Fibroblast of lung (primary cell): ENCODE results near the gene CCNE1. TPM values are rescaled to one million over a fixed set of nuclear protein-coding genes. Genes with fewer than 3 reads are reported as not detected.

Experiments
- DNase-seq, 2 donors: peaks; one replicate each; pipeline versions ENCODE4 v3.0.0 to v3.0.0-alpha.2; 2010; ENCODE audit warnings: low read depth in 2 of 2
- H2AFZ ChIP-seq: 2 replicates; pipeline ENCODE4 v1.5.1; 2012; ENCODE audit warnings: low read length, control low read depth, inconsistent platforms
- H3K27ac ChIP-seq: 2 replicates; pipeline ENCODE4 v1.5.1; 2011; ENCODE audit warnings: low read length, control low read depth; ENCODE audit not compliant: insufficient read depth
- H3K27me3 ChIP-seq: 2 replicates; pipeline ENCODE4 v1.5.1; 2011; ENCODE audit warnings: mild to moderate bottlenecking, low read length; ENCODE audit not compliant: control insufficient read depth, insufficient read depth
- H3K36me3 ChIP-seq: 2 replicates; pipeline ENCODE4 v1.5.1; 2011; ENCODE audit warnings: low read length; ENCODE audit not compliant: control insufficient read depth, insufficient read depth
- H3K4me1 ChIP-seq: 2 replicates; pipeline ENCODE4 v1.5.1; 2011; ENCODE audit warnings: low read length; ENCODE audit not compliant: control insufficient read depth, insufficient read depth; ENCODE audit errors: extremely low read depth
- H3K4me2 ChIP-seq: 2 replicates; pipeline ENCODE4 v1.5.1; 2011; ENCODE audit warnings: low read length, control low read depth; ENCODE audit not compliant: insufficient read depth; ENCODE audit errors: extremely low read depth
- H3K4me3 ChIP-seq, 4 experiments: fragments of 200-600 bp in 1 of 4; sonication (generic) in 1 of 4; replicated peaks in 1 of 4; 2 replicates each; pipeline ENCODE4 v1.5.1; 2011 to 2016; ENCODE audit warnings: low read length in 4 of 4, low read depth in 3 of 4, mild to moderate bottlenecking in 3 of 4, control low read depth in 2 of 4, inconsistent platforms in 1 of 4, mixed read lengths in 1 of 4; ENCODE audit not compliant: insufficient read depth in 1 of 4; ENCODE audit errors: control extremely low read depth in 1 of 4
- H3K79me2 ChIP-seq: 2 replicates; pipeline ENCODE4 v1.5.1; 2012; ENCODE audit warnings: mild to moderate bottlenecking, low read length, inconsistent platforms; ENCODE audit not compliant: control insufficient read depth, insufficient read depth
- H3K9ac ChIP-seq: 2 replicates; pipeline ENCODE4 v1.5.1; 2011; ENCODE audit warnings: mild to moderate bottlenecking, low read length, control low read depth; ENCODE audit not compliant: insufficient read depth
- H3K9me3 ChIP-seq: 2 replicates; pipeline ENCODE4 v1.5.1; 2012; ENCODE audit warnings: low read depth, low read length; ENCODE audit not compliant: control insufficient read depth, insufficient read depth
- H4K20me1 ChIP-seq: 2 replicates; pipeline ENCODE4 v1.5.1; 2011; ENCODE audit warnings: low read length; ENCODE audit not compliant: control insufficient read depth, insufficient read depth; ENCODE audit errors: extremely low read depth
- EZH2 ChIP-seq: IDR thresholded peaks from 2 replicates; pipeline ENCODE4 v1.5.1; 2012; ENCODE audit warnings: low read length, control low read depth, mild to moderate bottlenecking; ENCODE audit errors: missing control alignments
- polyA plus RNA-seq, 2 donors: library from polyadenylated mRNA; depleted of rRNA in 1 of 2; stranded (reverse) in 1 of 2; unstranded in 1 of 2; fragments of >200 nt; gene quantifications; 2 replicates each; pipeline ENCODE4 v1.2.1, GENCODE V29; 2011 to 2012; ENCODE audit warnings: missing spikeins in 1 of 2
- total RNA-seq: library from RNA; depleted of rRNA; stranded (reverse); fragments of >200 nt; gene quantifications from 2 replicates; pipeline ENCODE4 v1.2.1, GENCODE V29; 2014
- TF ChIP-seq, protein P1 (sequence below), 2 donors: IDR thresholded peaks in 1 of 2; conservative IDR thresholded peaks in 1 of 2; 1 replicate in 1 of 2; 2 replicates in 1 of 2; pipeline ENCODE4 v1.5.1; 2011 to 2012; ENCODE audit warnings: low read length in 2 of 2, control low read depth in 1 of 2, inconsistent platforms in 1 of 2, low read depth in 1 of 2, mild to moderate bottlenecking in 1 of 2

CCNE1 gene
- total and polyA plus RNA-seq, 2 donors (not counting 1 experiment from before 2014, with no cell fraction given) = 4.8 to 5.3 TPM

DNA sequence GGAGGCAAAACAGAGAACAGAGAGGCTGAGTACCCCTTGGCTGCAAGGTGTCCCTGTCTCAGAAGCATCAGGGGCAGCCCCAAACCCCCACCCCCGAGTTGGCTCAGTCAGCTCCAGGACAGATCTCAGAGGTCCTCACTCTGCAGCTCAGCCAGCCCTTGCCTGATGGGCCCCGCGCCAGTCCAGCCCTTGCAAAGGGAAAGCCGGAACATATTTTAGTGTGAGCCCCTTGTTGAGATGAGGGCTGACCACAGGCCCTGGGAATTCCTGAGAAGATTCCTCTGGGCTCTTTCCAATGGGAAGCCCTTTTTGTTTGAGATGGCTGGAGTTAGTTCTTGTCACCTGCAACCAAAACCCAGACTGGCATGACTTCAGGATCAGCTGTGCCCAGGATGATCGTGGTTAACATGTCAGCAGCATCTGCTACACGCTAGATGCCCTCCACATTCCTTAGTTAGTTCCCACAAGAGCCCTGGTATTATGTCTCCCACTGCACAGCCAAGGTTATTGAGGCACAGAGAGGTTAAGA is 33.9 kb upstream of the CCNE1 start:
- H3K27ac ChIP-seq = no peak overlapping the region
- H3K4me1 ChIP-seq = no peaks in the 10 kb centered on the region
- no peak overlapping the region for H3K4me3 ChIP-seq
- DNase-seq = no peak
- no peaks in the 10 kb centered on the region for H3K79me2 ChIP-seq
- no peaks in the 10 kb centered on the region for H3K9me3 ChIP-seq
- H3K27me3 ChIP-seq = no peaks in the 10 kb centered on the region
- no peaks in the 10 kb centered on the region for H4K20me1 ChIP-seq
- no peak overlapping the region for H3K9ac ChIP-seq
- TF ChIP-seq, protein P1, sequence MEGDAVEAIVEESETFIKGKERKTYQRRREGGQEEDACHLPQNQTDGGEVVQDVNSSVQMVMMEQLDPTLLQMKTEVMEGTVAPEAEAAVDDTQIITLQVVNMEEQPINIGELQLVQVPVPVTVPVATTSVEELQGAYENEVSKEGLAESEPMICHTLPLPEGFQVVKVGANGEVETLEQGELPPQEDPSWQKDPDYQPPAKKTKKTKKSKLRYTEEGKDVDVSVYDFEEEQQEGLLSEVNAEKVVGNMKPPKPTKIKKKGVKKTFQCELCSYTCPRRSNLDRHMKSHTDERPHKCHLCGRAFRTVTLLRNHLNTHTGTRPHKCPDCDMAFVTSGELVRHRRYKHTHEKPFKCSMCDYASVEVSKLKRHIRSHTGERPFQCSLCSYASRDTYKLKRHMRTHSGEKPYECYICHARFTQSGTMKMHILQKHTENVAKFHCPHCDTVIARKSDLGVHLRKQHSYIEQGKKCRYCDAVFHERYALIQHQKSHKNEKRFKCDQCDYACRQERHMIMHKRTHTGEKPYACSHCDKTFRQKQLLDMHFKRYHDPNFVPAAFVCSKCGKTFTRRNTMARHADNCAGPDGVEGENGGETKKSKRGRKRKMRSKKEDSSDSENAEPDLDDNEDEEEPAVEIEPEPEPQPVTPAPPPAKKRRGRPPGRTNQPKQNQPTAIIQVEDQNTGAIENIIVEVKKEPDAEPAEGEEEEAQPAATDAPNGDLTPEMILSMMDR (conservative IDR thresholded peaks at IDR 0.05 in 1 of 2, IDR thresholded peaks at IDR 0.05 in 1 of 2; ENCODE audit: low read depth in 1 of 2, low read length in 2 of 2) = no peak
- TF ChIP-seq EZH2 = no peak
- H3K36me3 ChIP-seq = no peaks in the 10 kb centered on the region
- H3K4me2 ChIP-seq = no peak overlapping the region
- H2AFZ ChIP-seq = no peak overlapping the region

DNA sequence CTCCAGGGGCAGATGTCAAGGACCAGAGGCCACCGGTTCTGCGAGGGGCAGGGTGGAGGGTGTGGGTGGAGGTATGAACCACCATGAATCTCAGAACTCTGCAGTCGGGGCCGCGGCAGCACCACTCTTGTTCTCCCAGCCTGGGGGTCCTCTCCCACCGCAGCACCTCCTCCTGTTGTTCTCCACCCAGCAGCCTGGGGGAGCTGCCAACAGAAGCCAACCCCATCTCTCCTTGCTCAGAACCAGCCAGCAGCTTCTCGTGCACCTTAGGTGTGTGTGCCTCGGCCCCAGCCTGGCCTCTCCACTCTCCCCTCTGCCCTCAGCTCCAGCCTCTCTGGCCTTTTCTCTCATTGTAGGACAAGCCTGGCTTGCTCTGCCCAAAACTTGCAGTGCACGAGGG is 31.9 kb upstream of the CCNE1 start:
- Histone ChIP-seq H3K79me2 (no peaks in the 10 kb centered on the region), H4K20me1 (no peaks in the 10 kb centered on the region), H3K27me3 (no peaks in the 10 kb centered on the region), H3K4me2 (no peak overlapping the region), H3K9ac (no peak overlapping the region), H3K4me3 (no peak overlapping the region), H3K9me3 (no peaks in the 10 kb centered on the region), H3K27ac (no peak overlapping the region), H3K36me3 (no peaks in the 10 kb centered on the region), H2AFZ (no peak overlapping the region), H3K4me1 (no peaks in the 10 kb centered on the region)
- TF ChIP-seq, protein P1 (conservative IDR thresholded peaks at IDR 0.05 in 1 of 2, IDR thresholded peaks at IDR 0.05 in 1 of 2; ENCODE audit: low read depth in 1 of 2, low read length in 2 of 2) = no peak
- TF ChIP-seq EZH2 = no peak
- no peak for DNase-seq

DNA sequence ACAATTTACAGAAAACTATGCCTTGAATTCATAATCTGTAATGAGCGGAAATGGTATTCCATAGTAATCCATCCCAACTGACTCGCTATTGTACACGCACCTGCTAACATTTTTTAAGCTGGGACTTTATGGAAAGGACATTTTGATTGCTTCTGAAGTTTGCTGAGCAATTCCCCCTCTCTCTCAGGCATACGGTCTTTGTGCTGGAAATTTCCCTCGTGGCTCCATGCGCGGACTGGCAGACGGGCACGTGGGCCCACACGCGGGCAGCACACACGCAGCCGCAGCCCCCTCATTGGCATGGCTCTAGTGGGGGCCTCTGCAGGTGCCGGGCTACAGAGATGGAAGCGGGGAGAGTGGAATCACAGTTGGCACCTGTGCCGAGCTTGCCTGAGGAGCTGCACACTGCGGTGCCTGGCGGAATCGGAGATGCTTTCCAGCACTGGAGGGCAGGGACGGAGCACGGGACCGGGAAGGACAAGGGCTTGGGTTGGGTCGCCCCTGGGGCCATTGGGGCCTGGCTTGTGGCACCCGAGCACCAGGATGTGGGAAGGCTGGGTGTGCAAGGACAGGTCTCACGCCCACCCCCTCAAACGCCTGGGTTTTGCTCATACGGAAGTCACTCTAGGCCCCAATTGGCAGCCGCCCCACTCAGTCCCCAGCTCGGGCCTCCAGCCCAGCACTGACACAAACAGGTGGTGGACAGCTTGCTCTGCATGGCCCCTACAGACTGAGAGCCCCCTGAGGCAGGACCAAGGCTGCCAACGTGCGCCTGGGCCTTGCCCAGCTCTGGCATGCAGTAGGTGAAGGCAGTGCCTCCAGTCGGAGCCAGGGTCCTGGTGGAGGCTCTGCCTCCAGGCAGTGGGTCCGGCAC is 30.2 kb upstream of the CCNE1 start:
- no peak overlapping the region for H3K9ac ChIP-seq
- no peaks in the 10 kb centered on the region for H3K4me1 ChIP-seq
- TF ChIP-seq, protein P1 (conservative IDR thresholded peaks at IDR 0.05 in 1 of 2, IDR thresholded peaks at IDR 0.05 in 1 of 2; ENCODE audit: low read depth in 1 of 2, low read length in 2 of 2) = no peak
- no peak for TF ChIP-seq EZH2
- no peaks in the 10 kb centered on the region for H3K79me2 ChIP-seq
- no peaks in the 10 kb centered on the region for H4K20me1 ChIP-seq
- no peaks in the 10 kb centered on the region for H3K9me3 ChIP-seq
- no peaks in the 10 kb centered on the region for H3K27me3 ChIP-seq
- H3K36me3 ChIP-seq = no peaks in the 10 kb centered on the region
- no peak for DNase-seq
- no peak overlapping the region for H3K27ac ChIP-seq
- H2AFZ ChIP-seq = no peak overlapping the region
- no peak overlapping the region for H3K4me3 ChIP-seq
- no peak overlapping the region for H3K4me2 ChIP-seq
